HuH-7 (cell line): Measurements from ENCODE around the gene UBE2F.
A peak's percentile ranks its signal among the peaks of the same experiment; 100 is the strongest.

ENCODE experiments used
- DNase-seq: peaks from one replicate; pipeline ENCODE4 v3.0.0; 2011; ENCODE audit warnings: low spot score

The UBE2F gene

DNA sequence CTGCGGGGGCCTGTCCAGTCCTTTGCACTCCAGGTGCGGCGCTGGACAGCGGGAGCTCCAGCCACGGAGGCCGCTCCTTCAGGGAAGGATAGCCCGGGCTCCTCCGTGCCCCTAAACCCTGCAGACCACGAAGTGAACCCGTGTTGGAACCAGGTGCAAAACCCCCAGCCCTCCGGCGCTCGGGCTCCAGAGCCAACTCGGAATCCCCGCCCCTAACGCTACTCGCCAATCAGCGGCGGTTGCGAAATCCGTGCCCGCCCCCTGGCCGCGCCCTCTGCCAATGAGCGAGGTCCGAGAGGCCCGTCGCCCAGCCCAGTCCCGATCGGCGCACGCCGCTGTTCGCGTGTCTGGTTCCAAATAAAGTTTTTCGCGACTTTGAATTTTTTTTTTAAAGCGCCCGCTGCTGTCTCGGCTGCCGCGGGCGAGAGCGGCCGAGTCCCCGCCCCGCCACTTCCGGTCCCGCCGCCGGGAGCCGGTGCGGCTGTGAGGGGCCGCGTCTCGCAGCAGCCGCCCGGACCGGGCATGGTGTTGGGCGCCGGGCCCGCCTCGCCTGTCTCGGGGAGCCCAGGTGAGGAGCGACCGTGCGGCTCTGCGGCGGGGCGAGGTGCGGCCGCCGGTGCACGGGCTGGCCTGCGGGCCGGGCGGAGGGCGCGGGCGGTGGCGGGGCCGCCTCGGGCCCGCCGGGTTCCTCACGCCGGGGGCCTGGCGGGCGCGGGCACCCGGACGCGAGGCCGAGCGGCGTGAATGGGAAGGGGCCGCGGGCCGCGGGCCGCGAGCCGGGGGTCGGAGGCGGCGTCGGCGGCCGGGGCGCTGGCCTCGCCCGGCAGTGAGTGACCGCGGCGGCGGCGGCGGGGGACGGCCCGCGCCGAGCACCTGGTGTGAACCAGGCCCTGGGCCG is at the start of gene UBE2F:
Gene UBE2F (plus strand): TSS at position 450 of the 898 bp plus-strand sequence. CDS start 6,094 bp downstream, outside the sequence.
- peak; percentile 95 for DNase-seq

DNA sequence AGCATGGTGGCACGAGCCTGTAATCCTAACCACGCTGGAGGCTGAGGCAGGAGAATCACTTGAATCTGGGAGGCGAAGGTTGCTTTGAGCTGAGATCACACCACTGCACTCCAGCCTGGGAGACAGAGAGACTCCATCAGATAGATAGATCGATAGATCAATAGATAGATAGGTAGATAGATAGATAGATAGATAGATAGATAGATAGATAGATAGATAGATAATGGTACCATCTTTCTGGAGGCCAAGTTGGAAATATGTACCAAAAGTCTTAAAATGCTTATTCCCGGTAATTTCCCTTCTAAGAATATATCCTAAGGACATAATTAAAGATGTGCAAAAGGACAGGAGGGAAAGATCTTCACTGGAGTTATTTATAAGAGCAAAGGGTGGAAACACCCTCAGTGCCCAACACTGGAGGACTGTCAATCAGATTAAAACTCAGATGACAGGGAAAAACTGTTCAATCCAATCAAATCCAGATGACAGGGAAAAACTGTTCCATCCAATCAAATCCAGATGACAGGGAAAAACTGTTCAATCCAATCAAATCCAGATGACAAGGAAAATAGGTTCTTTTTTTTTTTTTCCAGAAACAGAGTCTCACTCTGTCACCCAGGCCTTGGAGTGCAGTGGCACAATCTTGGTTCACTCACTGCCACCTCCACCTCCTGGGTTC is 49.0 kb upstream of the UBE2F start:
- no peak for DNase-seq

DNA sequence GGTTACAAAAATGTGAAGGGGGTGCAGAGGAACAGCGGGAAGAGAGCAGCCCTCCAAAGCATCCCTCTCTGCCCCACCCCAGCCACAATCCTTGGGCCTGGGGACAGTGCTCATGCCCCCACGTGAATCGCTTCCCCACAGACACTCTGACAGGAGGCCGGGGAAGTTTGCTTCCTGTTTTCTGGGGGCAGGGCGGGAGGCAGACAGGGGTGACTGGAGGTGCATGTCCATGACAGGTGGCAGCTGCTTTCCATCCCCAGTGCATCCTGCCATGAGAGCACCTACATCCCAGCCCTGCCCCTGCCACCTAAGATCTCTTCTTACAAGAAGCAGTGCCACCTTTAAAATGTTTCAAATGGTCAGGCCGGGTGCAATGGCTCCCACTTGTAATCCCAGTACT is 47.2 kb upstream of the UBE2F start:
- DNase-seq: no peak

- DNase-seq: no peak
Measured at GRCh38 chr2:237920673-237921072, 46.1 kb upstream of the UBE2F start.

- no peak for DNase-seq
Measured at GRCh38 chr2:237921967-237922492, 44.8 kb upstream of the UBE2F start.

- DNase-seq: peak; percentile 37
Measured at GRCh38 chr2:237922641-237923361, 44.0 kb upstream of the UBE2F start.

DNA sequence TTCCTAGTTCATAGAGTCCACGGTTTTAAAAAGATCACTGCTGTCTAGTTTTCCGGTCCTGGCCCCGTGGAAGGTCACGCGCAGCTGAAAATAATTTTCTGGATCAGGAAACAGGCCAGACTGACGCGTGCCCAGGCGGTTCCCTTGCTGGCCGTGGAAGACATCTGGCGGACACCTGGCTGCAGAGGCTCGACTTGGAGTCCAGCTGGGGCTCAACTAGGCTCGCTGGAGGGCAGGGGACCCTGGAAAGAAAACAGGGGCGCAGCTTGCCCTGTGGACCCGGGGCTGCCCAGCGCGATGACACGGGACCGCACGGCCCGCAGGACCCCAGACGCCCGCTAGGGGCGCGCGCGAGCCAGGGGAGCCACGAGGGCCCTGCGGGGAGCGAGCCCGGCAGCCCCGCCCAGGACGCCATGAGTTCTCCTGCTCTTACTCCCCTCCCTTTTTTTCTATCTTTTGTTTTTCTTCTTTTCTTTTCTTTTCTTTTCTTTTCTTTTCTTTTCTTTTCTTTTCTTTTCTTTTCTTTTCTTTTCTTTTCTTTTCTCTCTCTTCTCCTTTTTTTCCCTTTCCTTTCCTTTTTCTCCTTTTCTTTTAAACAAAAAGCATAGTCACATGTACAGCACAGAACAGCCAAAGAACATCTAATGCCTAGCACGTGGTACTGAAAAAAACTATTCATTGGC is 43.2 kb upstream of the UBE2F start:
- DNase-seq: peak; percentile 93

- DNase-seq: no peak
Measured at GRCh38 chr2:237924164-237924534, 42.7 kb upstream of the UBE2F start.

GRCh38 chr2:237927135-237927534 is 39.7 kb upstream of the UBE2F start:
- DNase-seq: no peak

GRCh38 chr2:237927986-237928385 is 38.8 kb upstream of the UBE2F start:
- no peak for DNase-seq

GRCh38 chr2:237929979-237930378 is 36.8 kb upstream of the UBE2F start:
- DNase-seq: no peak

DNA sequence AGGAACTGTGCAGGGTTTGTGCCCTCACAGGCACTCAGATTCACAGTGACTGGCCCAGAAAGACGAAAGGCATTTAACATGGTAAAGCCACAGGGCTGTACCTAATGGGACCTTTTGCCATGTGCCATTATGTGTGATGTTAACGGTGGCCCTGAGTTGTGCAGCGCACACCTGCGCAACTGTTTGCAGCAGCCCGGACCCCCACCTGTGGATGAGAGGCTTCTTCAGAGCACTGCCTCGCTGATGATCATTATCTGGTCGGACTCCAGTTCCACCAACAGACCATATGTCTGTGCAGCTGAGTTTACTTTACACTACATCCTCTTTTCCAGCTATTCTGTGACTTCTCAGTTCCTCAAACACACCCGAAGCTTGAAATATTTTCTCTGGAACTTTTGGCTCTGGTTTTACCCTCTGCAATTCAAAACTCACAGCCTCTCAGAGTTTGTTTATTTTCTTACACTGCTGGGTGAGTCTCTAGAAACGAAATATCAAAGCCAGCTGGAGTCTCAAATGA is 35.6 kb upstream of the UBE2F start:
- no peak for DNase-seq

DNA sequence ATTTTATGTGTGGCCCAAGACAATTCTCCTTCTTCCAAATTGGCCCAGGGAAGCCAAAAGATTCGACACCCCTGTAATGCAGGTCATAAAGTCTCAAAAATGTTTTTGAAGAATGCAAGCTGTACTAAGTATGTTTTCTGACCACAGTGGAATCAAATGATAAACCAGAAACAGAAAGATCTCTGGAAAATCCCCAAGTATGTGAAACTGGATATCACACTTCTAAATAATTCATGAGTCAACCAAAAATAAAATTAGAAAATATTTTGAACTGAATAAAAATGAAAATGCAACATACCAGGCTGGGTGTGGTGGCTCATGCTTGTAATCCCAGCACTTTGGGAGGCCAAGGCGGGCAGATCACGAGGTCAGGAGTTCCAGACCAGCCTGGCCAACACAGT is 34.1 kb upstream of the UBE2F start:
- no peak for DNase-seq

- DNase-seq: no peak
Measured at GRCh38 chr2:237934186-237934585, 32.6 kb upstream of the UBE2F start.

DNA sequence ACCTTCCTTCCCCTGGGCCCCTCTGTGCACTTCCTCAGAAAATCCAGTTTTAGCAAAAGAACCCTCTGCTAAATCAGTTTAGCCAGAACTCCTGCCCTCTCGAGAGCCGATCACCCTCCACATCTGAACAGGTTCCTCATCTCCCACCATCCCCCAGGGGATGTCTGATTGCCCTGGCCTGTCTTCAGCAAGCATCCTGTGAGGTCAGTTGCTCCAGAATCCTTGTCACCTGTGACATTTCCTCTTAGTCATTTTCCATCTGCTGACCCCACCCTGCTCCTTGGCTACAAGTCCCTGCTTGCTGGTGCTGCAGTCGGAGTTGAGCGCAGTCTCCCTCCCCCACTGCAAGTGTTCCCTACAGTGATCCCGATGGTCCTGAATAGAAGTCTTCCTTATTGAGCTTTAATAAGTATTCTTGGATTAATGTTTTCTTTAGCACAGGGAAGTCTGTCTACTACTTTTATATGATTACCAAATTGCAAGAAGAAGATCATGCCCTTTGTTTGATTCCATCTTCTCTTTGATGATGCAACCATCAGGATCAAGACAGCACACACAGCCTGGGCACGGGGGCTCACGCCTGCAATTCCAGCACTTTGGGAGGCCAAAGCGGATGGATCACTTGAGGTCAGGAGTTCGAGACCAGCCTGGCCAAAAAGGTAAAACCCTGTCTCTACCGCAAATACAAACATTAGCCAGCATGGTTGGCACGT is 30.9 kb upstream of the UBE2F start:
- no peak for DNase-seq

GRCh38 chr2:237939251-237939650 is 27.6 kb upstream of the UBE2F start:
- DNase-seq: no peak

DNA sequence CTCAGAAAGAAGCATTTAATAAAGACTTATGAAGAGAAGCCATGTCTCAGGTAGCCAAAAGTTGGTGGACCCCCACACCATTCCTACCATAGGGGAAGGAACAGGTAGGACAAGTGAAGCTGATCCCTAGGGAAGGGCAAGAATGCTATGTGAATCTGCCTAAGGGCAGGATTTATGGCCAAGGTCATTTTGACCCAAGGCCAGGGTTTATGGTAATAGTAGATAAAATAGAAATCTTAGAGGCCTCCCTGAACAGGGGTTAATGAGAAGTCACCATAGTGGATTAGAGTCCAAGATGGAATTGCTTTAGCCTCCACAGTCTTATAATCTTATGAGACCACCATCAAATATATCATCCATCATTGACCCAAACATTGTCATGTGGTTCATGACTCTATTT is 26.0 kb upstream of the UBE2F start:
- DNase-seq: no peak

DNA sequence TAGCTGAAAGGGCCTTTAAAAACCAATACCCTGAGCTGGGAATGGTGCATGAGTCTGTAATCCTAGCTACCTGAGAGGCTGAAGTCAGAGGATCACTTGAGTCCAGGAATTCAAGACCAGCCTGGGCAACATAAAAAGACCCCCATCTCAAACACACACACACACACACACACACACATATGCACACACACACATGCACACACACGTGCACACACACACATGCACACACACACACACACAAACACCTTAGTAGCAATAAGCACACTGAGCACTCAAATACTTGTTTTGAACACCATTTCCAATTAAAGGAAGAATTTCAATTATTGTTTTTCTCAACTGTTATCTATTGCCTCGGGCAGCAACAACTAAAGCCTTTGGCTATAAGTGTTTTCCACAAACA is 25.6 kb upstream of the UBE2F start:
- no peak for DNase-seq

GRCh38 chr2:237942513-237942899 is 24.3 kb upstream of the UBE2F start:
- DNase-seq: no peak

DNA sequence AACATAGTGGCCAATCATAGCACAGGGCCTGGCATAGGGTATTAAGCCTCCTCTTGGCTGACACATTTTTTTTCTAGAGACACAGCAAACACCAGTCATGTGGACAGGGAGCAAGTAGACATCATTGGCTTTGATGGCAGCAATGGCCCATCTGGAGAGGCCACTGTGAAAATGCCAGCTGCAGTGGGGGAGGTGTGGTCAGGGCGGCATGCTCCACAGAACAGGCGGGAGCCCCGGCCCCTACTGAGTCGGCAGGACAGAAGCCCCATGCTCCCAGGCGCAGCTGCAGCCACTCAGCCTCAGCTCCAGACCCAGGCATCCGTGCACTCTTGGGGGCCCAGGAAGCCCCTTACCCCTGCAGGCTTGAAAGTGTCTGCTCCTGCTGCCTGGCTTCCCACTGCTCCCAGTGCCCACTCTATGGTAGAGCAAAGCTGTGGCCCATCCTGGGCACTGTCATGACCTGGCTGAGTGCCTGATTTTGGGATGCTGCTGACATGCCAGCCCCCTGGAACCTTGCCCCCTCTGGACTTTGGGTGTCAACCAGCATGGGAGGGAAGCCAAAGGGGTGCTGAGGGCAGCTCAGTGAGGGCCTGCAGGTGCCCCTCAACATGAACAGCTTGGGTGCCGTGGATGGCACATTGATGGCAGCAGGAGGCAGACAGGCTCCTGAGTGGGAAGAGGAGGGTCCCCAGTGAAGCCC is 23.3 kb upstream of the UBE2F start:
- no peak for DNase-seq
